ENCODE measurements around the gene FUT7.

FUT7 gene

DNA sequence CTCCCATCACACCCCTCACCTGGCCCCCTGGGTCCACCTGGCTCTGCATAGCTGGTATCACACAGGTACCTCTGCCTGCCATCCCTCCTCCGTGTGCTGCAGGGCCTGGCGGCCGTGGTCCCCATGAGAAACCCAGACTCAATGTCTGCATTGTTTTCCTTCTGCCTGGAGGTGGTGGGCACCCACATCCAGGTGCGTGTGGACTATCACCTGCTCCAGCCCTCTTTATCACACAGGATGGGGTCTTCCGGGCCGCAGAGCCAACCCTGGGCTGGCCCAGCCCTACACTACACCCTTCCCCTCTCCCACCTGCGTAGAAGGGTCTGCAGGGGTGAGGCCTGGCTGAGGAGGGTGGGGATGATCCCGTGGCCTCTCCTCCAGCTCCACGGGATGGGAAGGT is 7.0 kb upstream of the FUT7 start:
- Histone ChIP-seq H3K9me3 (ENCODE audit: control insufficient read depth, insufficient read depth, low read depth, low read length) (no peaks in the 10 kb centered on the region), H3K36me3 (ENCODE audit: control insufficient read depth in 2 of 2, insufficient read depth in 1 of 2, low read length in 2 of 2) (peaks cover 0 to 30% of the 10 kb centered on the region in 2 experiments; a peak in 1 of 3 replicates), H3K4me1 (ENCODE audit: control insufficient read depth, insufficient read depth, low read length) (no peaks in the 10 kb centered on the region), H3K4me3 (ENCODE audit: low read depth, low read length) (no peak overlapping the region), H3K27ac (ENCODE audit: extremely low read depth, low read depth, low read length) (no peak overlapping the region)
- TF ChIP-seq HOXC10 (CRISPR knock-in tag; IDR thresholded peaks at IDR 0.05) (no peak), ZNF394 (tag by site-specific recombination; IDR thresholded peaks at IDR 0.05; ENCODE audit: borderline replicate concordance) (no peak), ZNF223 (tag by site-specific recombination; IDR thresholded peaks at IDR 0.05) (no peak), ZNF398 (tag by site-specific recombination; IDR thresholded peaks at IDR 0.05) (no peak), KLF7 (tag by site-specific recombination; IDR thresholded peaks at IDR 0.05; ENCODE audit: borderline replicate concordance) (no peak), ZNF629 (tag by site-specific recombination; IDR thresholded peaks at IDR 0.05) (no peak)
- CTCF ChIA-PET, result interaction anchor here (1.4 to 2.5 kb wide), 3 partner anchors 10 to 29 kb away, joined by 3 to 24 read pairs (median 5); partner anchors contain the start of gene ABCA2
- POLR2A ChIA-PET, result interaction anchor here (0.5 kb wide), 1 partner anchor 23 kb away, joined by 3 read pairs; no protein-coding TSS in a partner anchor

DNA sequence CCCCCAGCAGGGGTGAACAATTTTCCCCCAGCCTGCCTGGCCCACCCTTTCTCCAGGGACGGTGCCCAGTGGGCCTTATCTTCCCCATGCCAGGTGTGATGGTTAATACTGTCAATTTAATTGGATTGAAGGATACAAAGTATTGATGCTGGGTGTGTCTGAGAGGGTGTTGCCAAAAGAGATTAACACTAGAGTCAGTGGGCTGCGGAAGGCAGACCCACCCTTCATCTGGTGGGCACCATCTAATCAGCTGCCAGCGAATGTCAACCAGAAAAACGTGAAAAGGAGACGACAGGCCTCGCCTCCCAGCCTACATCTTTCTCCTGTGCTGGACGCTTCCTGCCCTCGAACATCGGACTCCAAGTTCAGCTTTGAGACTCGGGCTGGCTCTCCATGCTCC is 5.6 kb upstream of the FUT7 start:
- ChIA-PET CTCF (interaction anchor here (0.6 to 5.3 kb wide), 11 partner anchors 8 to 895 kb away, joined by 3 to 119 read pairs (median 6); partner anchors contain the start of genes ABCA2, AJM1, C8G and FBXW5), POLR2A (no interaction called here)
- H3K4me1 ChIP-seq (ENCODE audit: control insufficient read depth, insufficient read depth, low read length), result no peaks in the 10 kb centered on the region

GRCh38 chr9:137037035-137037434 is 5.1 kb upstream of the FUT7 start:
- no peak for TF ChIP-seq ZNF223 (tag by site-specific recombination; IDR thresholded peaks at IDR 0.05)
- peak; percentile 99 for TF ChIP-seq KLF1 (tag by site-specific recombination; IDR thresholded peaks at IDR 0.05)
- TF ChIP-seq EGR2 (tag by site-specific recombination; IDR thresholded peaks at IDR 0.05; ENCODE audit: low read depth), result peak; percentile 90
- peak; percentile 83 for TF ChIP-seq KLF9 (tag by site-specific recombination; IDR thresholded peaks at IDR 0.05; ENCODE audit: low read depth)
- TF ChIP-seq KLF8 (tag by site-specific recombination; IDR thresholded peaks at IDR 0.05), result peak; percentile 15; the same call in 1 of the 2 replicates
- peak; percentile 95 for TF ChIP-seq ZFHX2 (tag by site-specific recombination; conservative IDR thresholded peaks at IDR 0.05)
- TF ChIP-seq ZSCAN30 (tag by site-specific recombination; IDR thresholded peaks at IDR 0.05), result no peak
- no peak for TF ChIP-seq WT1 (tag by site-specific recombination; IDR thresholded peaks at IDR 0.05)
- no peak for TF ChIP-seq ZNF610 (tag by site-specific recombination; IDR thresholded peaks at IDR 0.05; ENCODE audit: borderline replicate concordance)
- POLR2A ChIA-PET, result no interaction called here
- Histone ChIP-seq H3K27ac (ENCODE audit: extremely low read depth, low read depth, low read length) (no peak overlapping the region), H3K9me3 (ENCODE audit: control insufficient read depth, insufficient read depth, low read depth, low read length) (no peaks in the 10 kb centered on the region), H3K4me3 (ENCODE audit: low read depth, low read length) (no peak overlapping the region), H3K36me3 (ENCODE audit: control insufficient read depth in 2 of 2, insufficient read depth in 1 of 2, low read length in 2 of 2) (peaks cover 0 to 30% of the 10 kb centered on the region in 2 experiments; a peak in 1 of 3 replicates), H3K4me1 (ENCODE audit: control insufficient read depth, insufficient read depth, low read length) (no peaks in the 10 kb centered on the region)
- CTCF ChIA-PET, result interaction anchor here (0.6 to 5.3 kb wide), 15 partner anchors 8 to 895 kb away, joined by 3 to 119 read pairs (median 4); partner anchors contain the start of genes AJM1, C8G, FBXW5 and NPDC1

More for the DNA sequence above, 5.6 kb upstream of the FUT7 start:
- Histone ChIP-seq H3K36me3 (ENCODE audit: control insufficient read depth in 2 of 2, insufficient read depth in 1 of 2, low read length in 2 of 2) (peaks cover 0 to 30% of the 10 kb centered on the region in 2 experiments; a peak in 1 of 3 replicates), H3K9me3 (ENCODE audit: control insufficient read depth, insufficient read depth, low read depth, low read length) (no peaks in the 10 kb centered on the region), H3K27ac (ENCODE audit: extremely low read depth, low read depth, low read length) (no peak overlapping the region), H3K4me3 (ENCODE audit: low read depth, low read length) (no peak overlapping the region)
- TF ChIP-seq, protein P1, sequence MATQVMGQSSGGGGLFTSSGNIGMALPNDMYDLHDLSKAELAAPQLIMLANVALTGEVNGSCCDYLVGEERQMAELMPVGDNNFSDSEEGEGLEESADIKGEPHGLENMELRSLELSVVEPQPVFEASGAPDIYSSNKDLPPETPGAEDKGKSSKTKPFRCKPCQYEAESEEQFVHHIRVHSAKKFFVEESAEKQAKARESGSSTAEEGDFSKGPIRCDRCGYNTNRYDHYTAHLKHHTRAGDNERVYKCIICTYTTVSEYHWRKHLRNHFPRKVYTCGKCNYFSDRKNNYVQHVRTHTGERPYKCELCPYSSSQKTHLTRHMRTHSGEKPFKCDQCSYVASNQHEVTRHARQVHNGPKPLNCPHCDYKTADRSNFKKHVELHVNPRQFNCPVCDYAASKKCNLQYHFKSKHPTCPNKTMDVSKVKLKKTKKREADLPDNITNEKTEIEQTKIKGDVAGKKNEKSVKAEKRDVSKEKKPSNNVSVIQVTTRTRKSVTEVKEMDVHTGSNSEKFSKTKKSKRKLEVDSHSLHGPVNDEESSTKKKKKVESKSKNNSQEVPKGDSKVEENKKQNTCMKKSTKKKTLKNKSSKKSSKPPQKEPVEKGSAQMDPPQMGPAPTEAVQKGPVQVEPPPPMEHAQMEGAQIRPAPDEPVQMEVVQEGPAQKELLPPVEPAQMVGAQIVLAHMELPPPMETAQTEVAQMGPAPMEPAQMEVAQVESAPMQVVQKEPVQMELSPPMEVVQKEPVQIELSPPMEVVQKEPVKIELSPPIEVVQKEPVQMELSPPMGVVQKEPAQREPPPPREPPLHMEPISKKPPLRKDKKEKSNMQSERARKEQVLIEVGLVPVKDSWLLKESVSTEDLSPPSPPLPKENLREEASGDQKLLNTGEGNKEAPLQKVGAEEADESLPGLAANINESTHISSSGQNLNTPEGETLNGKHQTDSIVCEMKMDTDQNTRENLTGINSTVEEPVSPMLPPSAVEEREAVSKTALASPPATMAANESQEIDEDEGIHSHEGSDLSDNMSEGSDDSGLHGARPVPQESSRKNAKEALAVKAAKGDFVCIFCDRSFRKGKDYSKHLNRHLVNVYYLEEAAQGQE (tag by site-specific recombination; IDR thresholded peaks at IDR 0.05), result no peak
- peak; percentile 92 for TF ChIP-seq ZNF10 (tag by site-specific recombination; IDR thresholded peaks at IDR 0.05)

Data from HEK293 (cell line).